Glomerular endothelial cell (primary cell): ENCODE data around the gene CES4A. TPM values are rescaled to one million over a fixed set of nuclear protein-coding genes. Genes with fewer than 3 reads are reported as not detected.
"Not testable (repeated sequence)": the region's sequence is repeated elsewhere in the genome, so short reads cannot be mapped to it uniquely, and the experiment has no call there.

Source experiments
- DNase-seq: peaks from one replicate; pipeline ENCODE4 v3.0.0-alpha.2; 2011; ENCODE audit warnings: low read depth, low spot score; ENCODE audit errors: extremely low read depth
- total RNA-seq: library from RNA; depleted of rRNA; stranded (reverse); fragments of >200 nt; gene quantifications from 2 replicates; pipeline ENCODE4 v1.2.3, GENCODE V29; 2015

The CES4A gene
- total RNA-seq, 1 donor from 2014 or later: 2.6 TPM

GRCh38 chr16:67041520-67041919, 53.1 kb downstream of the CES4A start:
- DNase-seq: not testable (repeated sequence)

DNA sequence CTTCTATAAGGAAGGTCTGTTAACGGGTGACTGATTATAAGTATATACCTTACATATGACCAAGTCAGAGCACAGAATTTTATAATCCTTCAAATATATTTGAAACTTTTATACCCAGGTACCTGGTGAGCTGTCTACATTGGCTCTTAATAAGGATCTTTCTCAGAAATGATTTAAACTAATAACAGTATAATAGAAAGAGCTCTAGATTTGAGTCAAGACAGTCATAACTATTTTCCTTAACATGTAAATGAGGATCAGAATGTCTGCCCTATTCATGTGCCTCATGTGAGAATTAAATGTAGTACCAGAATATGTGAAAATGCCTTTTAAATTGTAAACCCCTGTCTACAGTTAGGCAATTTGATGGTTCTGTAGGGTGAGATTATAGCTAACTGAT, 55.0 kb downstream of the CES4A start:
- DNase-seq: no peak

- DNase-seq: no peak
These were observed 62.4 kb downstream of the CES4A start for GRCh38 chr16:67050796-67051195.

DNA sequence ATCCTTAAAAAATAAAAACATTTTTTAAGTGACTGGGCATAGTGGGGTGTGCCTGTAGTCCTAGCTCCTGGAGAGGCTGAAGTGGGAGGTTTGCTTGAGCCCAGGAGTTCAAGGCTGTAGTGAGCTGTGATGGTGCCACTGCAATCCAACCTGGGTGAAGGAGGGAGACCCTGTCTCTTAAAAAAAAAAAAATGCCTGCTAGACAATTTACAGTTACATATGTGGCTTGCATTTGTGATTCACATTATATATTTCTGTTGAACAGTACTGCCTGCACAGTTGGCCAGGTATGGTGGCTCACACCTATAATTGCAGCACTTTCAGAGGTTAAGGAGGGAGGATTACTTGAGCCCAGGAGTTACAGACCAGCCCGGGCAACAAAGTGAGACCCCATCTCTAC, 64.0 kb downstream of the CES4A start:
- DNase-seq: no peak

DNA sequence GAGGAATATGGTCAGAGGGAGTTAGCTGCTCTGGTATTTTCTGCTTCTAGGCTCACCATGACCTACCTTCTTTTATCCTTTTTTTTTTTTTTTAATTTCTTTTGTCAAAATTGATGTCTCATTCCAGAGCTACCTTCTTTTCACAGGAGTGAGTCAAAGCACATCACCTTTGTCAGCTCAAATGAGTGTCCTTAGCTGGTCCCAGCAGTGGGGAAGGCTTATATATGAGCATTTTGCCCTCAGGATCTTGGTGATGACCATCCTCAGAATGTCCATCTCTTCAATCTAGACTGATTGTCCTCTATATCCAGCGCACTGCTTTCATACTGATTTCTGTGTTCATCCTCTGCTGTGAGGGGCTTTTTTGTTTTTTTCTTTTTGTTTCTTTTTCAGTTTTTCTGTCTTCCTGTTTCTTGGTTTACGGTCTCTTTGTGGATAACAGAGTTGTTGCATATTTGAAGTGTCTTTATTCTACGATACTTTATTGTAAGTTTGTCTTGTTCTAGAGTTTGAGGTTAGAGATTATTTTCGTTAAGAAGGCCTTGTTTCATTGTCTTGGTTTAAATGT, 65.5 kb downstream of the CES4A start:
- no peak for DNase-seq

GRCh38 chr16:67054901-67055300, 66.5 kb downstream of the CES4A start:
- DNase-seq: no peak

- DNase-seq: no peak
These were observed 67.5 kb downstream of the CES4A start for GRCh38 chr16:67055712-67056487.

Other genes starting within 250 kb of the CES4A start
- gene DYNC1LI2, start 237.0 kb upstream of the CES4A start, total RNA-seq: 98.3 and 147 TPM in 2 replicates
- not detected in 2 replicates for gene TERB1, start 187.0 kb upstream of the CES4A start, total RNA-seq
- gene NAE1, start 157.6 kb upstream of the CES4A start, total RNA-seq: 49.1 and 80.5 TPM in 2 replicates
- not detected in 2 replicates for gene CA7, start 144.2 kb upstream of the CES4A start, total RNA-seq
- gene PDP2, start 108.1 kb upstream of the CES4A start, total RNA-seq: 5.1 and 7.4 TPM in 2 replicates
- 0.05 TPM in 1 of 2 replicates, not detected in the other for gene CDH16, start 69.7 kb upstream of the CES4A start, total RNA-seq
- 7.2 and 9.3 TPM in 2 replicates for gene RRAD, start 63.1 kb upstream of the CES4A start, total RNA-seq
- 85.1 and 97.3 TPM in 2 replicates for gene CIAO2B, start 54.2 kb upstream of the CES4A start, total RNA-seq
- gene CES2, start 53.1 kb upstream of the CES4A start, total RNA-seq: 32.6 and 39.3 TPM in 2 replicates
- 0.06 TPM in 1 of 2 replicates, not detected in the other for gene CES3, start 27.3 kb upstream of the CES4A start, total RNA-seq
- gene CBFB, start 40.6 kb downstream of the CES4A start, total RNA-seq: 52.3 and 60.4 TPM in 2 replicates
- gene PHAF1, start 121.4 kb downstream of the CES4A start, total RNA-seq: 18.3 and 23.6 TPM in 2 replicates
- 0.73 and 5.3 TPM in 2 replicates for gene B3GNT9, start 162.4 kb downstream of the CES4A start, total RNA-seq
- gene TRADD, start 171.3 kb downstream of the CES4A start, total RNA-seq: 25.4 and 27.8 TPM in 2 replicates
- gene FBXL8, start 171.4 kb downstream of the CES4A start, total RNA-seq: 11.3 and 16.6 TPM in 2 replicates
- gene HSF4, start 176.2 kb downstream of the CES4A start, total RNA-seq: 2.9 and 4.8 TPM in 2 replicates
- 8.4 and 15.3 TPM in 2 replicates for gene NOL3, start 181.9 kb downstream of the CES4A start, total RNA-seq
- gene MATCAP1, start 195.4 kb downstream of the CES4A start, total RNA-seq: 20.1 and 25.3 TPM in 2 replicates
- 12.0 and 27.4 TPM in 2 replicates for gene EXOC3L1, start 201.5 kb downstream of the CES4A start, total RNA-seq
- 78.3 and 122 TPM in 2 replicates for gene E2F4, start 203.6 kb downstream of the CES4A start, total RNA-seq
- 0.53 and 2.0 TPM in 2 replicates for gene ELMO3, start 210.5 kb downstream of the CES4A start, total RNA-seq
- gene TMEM208, start 238.5 kb downstream of the CES4A start, total RNA-seq: 29.0 and 36.8 TPM in 2 replicates